ENCODE data around the gene ADAM22.
A peak's percentile ranks its signal among the peaks of the same experiment; 100 is the strongest.

ADAM22 gene

GRCh38 chr7:88040694-88041093 is 106.6 kb downstream of the ADAM22 start:
- no peak for DNase-seq

GRCh38 chr7:88041583-88041982 is 107.5 kb downstream of the ADAM22 start:
- H3K27ac ChIP-seq (ENCODE audit: low read length): no peak overlapping the region
- H3K4me1 ChIP-seq (ENCODE audit: insufficient read depth, low read length): peaks cover 9% of the 10 kb centered on the region; the same call in 1 of the 2 replicates
- no peak for TF ChIP-seq EZH2 (IDR thresholded peaks at IDR 0.05; ENCODE audit: borderline replicate concordance, low read depth, low read length, severe bottlenecking)
- no peak for TF ChIP-seq CTCF (IDR thresholded peaks at IDR 0.05; ENCODE audit: borderline replicate concordance, extremely low read depth, low read length, poor library complexity, severe bottlenecking)
- H2AFZ ChIP-seq (ENCODE audit: low read depth, low read length): no peak overlapping the region
- no peak for DNase-seq
- no peaks in the 10 kb centered on the region for H3K9me3 ChIP-seq (ENCODE audit: insufficient read depth, low read length, severe bottlenecking)
- H3K27me3 ChIP-seq (ENCODE audit: insufficient read depth, low read length, poor library complexity): no peaks in the 10 kb centered on the region
- no peak overlapping the region for H3K4me3 ChIP-seq (ENCODE audit: low read depth in 1 of 2, low read length in 2 of 2)
- ATAC-seq (ENCODE audit: insufficient read depth, low read depth): no peak
- H3K36me3 ChIP-seq (ENCODE audit: insufficient read depth, low read length): no peaks in the 10 kb centered on the region
- no peaks in the 10 kb centered on the region for H4K20me1 ChIP-seq (ENCODE audit: insufficient read depth, low read length)
- H3K4me2 ChIP-seq (ENCODE audit: insufficient read depth, low read length): peak overlapping the region; percentile 39; the same call in 1 of the 2 replicates
- no peaks in the 10 kb centered on the region for H3K79me2 ChIP-seq (ENCODE audit: insufficient read depth, low read length)
- no peak overlapping the region for H3K9ac ChIP-seq (ENCODE audit: low read depth, low read length)

More at GRCh38 chr7:88040694-88041093, 106.6 kb downstream of the ADAM22 start:
- Histone ChIP-seq H3K36me3 (ENCODE audit: insufficient read depth, low read length) (no peaks in the 10 kb centered on the region), H3K4me1 (ENCODE audit: insufficient read depth, low read length) (peaks cover 9% of the 10 kb centered on the region; the same call in 1 of the 2 replicates), H3K9me3 (ENCODE audit: insufficient read depth, low read length, severe bottlenecking) (no peaks in the 10 kb centered on the region), H3K4me3 (ENCODE audit: low read depth in 1 of 2, low read length in 2 of 2) (no peak overlapping the region), H4K20me1 (ENCODE audit: insufficient read depth, low read length) (no peaks in the 10 kb centered on the region), H3K4me2 (ENCODE audit: insufficient read depth, low read length) (no peak overlapping the region), H3K79me2 (ENCODE audit: insufficient read depth, low read length) (no peaks in the 10 kb centered on the region), H3K27ac (ENCODE audit: low read length) (no peak overlapping the region), H2AFZ (ENCODE audit: low read depth, low read length) (no peak overlapping the region), H3K27me3 (ENCODE audit: insufficient read depth, low read length, poor library complexity) (no peaks in the 10 kb centered on the region), H3K9ac (ENCODE audit: low read depth, low read length) (no peak overlapping the region)
- TF ChIP-seq EZH2 (IDR thresholded peaks at IDR 0.05; ENCODE audit: borderline replicate concordance, low read depth, low read length, severe bottlenecking): no peak
- no peak for TF ChIP-seq CTCF (IDR thresholded peaks at IDR 0.05; ENCODE audit: borderline replicate concordance, extremely low read depth, low read length, poor library complexity, severe bottlenecking)
- ATAC-seq (ENCODE audit: insufficient read depth, low read depth): no peak

GRCh38 chr7:88042157-88042556 is 108.1 kb downstream of the ADAM22 start:
- Histone ChIP-seq H4K20me1 (ENCODE audit: insufficient read depth, low read length) (no peaks in the 10 kb centered on the region), H3K27me3 (ENCODE audit: insufficient read depth, low read length, poor library complexity) (no peaks in the 10 kb centered on the region), H3K36me3 (ENCODE audit: insufficient read depth, low read length) (no peaks in the 10 kb centered on the region), H3K79me2 (ENCODE audit: insufficient read depth, low read length) (no peaks in the 10 kb centered on the region), H3K27ac (ENCODE audit: low read length) (no peak overlapping the region; the same call in 1 of the 2 replicates), H3K4me3 (ENCODE audit: low read depth in 1 of 2, low read length in 2 of 2) (no peak overlapping the region; a peak in 1 of 4 replicates), H3K9me3 (ENCODE audit: insufficient read depth, low read length, severe bottlenecking) (no peaks in the 10 kb centered on the region), H2AFZ (ENCODE audit: low read depth, low read length) (no peak overlapping the region), H3K4me1 (ENCODE audit: insufficient read depth, low read length) (peaks cover 9% of the 10 kb centered on the region; the same call in 1 of the 2 replicates), H3K9ac (ENCODE audit: low read depth, low read length) (no peak overlapping the region), H3K4me2 (ENCODE audit: insufficient read depth, low read length) (peak overlapping the region; percentile 39)
- ATAC-seq (ENCODE audit: insufficient read depth, low read depth) (peak; percentile 59; the same call in 2 of the 3 replicates), DNase-seq (no peak)
- no peak for TF ChIP-seq CTCF (IDR thresholded peaks at IDR 0.05; ENCODE audit: borderline replicate concordance, extremely low read depth, low read length, poor library complexity, severe bottlenecking)
- no peak for TF ChIP-seq EZH2 (IDR thresholded peaks at IDR 0.05; ENCODE audit: borderline replicate concordance, low read depth, low read length, severe bottlenecking)
